ENCODE data around the gene UBE2M. TPM values are rescaled to one million over a fixed set of nuclear protein-coding genes. Genes with fewer than 3 reads are reported as not detected.
A peak's percentile ranks its signal among the peaks of the same experiment; 100 is the strongest.

Gene UBE2M
- polyA plus RNA-seq, 2 of the 4 experiments (the other 2 are of a cell fraction): 139 to 190 TPM

GRCh38 chr19:58557221-58558065 is 968 bp downstream of the UBE2M start:
- ChIA-PET POLR2A (interaction anchor here (0.6 to 2.9 kb wide), 4 partner anchors 13 to 44 kb away, joined by 3 to 37 read pairs (median 6); partner anchors contain the start of gene TRIM28), CTCF (interaction anchor here (1.0 to 1.5 kb wide), 2 partner anchors 38 kb away, joined by 3 to 18 read pairs; partner anchors contain the start of gene ZBTB45)
- Histone ChIP-seq H3K4me1 (peaks cover 42% of the 10 kb centered on the region), H3K27ac (peak overlapping the region; percentile 95 to 99), H3K9me3 (no peaks in the 10 kb centered on the region), H3K4me2 (peak overlapping the region; percentile 94), H3K4me3 (peak overlapping the region; percentile 78)
- ATAC-seq: no peak
- DNase-seq (ENCODE audit: low read depth in 1 of 2, low spot score in 1 of 2): no peak
- 30% methylated on average over 11 of the region's 12 CpGs for WGBS (ENCODE audit: missing lambda C conversion rate)
- no peak for FAIRE-seq
- TF ChIP-seq, protein P1, sequence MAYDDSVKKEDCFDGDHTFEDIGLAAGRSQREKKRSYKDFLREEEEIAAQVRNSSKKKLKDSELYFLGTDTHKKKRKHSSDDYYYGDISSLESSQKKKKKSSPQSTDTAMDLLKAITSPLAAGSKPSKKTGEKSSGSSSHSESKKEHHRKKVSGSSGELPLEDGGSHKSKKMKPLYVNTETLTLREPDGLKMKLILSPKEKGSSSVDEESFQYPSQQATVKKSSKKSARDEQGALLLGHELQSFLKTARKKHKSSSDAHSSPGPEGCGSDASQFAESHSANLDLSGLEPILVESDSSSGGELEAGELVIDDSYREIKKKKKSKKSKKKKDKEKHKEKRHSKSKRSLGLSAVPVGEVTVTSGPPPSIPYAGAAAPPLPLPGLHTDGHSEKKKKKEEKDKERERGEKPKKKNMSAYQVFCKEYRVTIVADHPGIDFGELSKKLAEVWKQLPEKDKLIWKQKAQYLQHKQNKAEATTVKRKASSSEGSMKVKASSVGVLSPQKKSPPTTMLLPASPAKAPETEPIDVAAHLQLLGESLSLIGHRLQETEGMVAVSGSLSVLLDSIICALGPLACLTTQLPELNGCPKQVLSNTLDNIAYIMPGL (CRISPR knock-in tag; IDR thresholded peaks at IDR 0.05; ENCODE audit: borderline replicate concordance): no peak
- TF ChIP-seq HOXB13 (CRISPR knock-in tag; IDR thresholded peaks at IDR 0.05; ENCODE audit: low read depth): no peak
- TF ChIP-seq ZFP36 (IDR thresholded peaks at IDR 0.05; ENCODE audit: borderline replicate concordance, partially characterized antibody): no peak
- TF ChIP-seq RFX5 (IDR thresholded peaks at IDR 0.05): no peak
- no peak for TF ChIP-seq EHF (CRISPR knock-in tag; IDR thresholded peaks at IDR 0.05)
- TF ChIP-seq MAZ (IDR thresholded peaks at IDR 0.05; ENCODE audit: borderline replicate concordance, low read depth, low read length): no peak
- TF ChIP-seq FOXS1 (CRISPR knock-in tag; IDR thresholded peaks at IDR 0.05): no peak
- TF ChIP-seq ZSCAN20 (CRISPR knock-in tag; IDR thresholded peaks at IDR 0.05): no peak
- no peak for TF ChIP-seq ATOH8 (CRISPR knock-in tag; IDR thresholded peaks at IDR 0.05; ENCODE audit: low read depth)
- TF ChIP-seq, protein P2, sequence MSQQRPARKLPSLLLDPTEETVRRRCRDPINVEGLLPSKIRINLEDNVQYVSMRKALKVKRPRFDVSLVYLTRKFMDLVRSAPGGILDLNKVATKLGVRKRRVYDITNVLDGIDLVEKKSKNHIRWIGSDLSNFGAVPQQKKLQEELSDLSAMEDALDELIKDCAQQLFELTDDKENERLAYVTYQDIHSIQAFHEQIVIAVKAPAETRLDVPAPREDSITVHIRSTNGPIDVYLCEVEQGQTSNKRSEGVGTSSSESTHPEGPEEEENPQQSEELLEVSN (IDR thresholded peaks at IDR 0.05; ENCODE audit: borderline replicate concordance, low read depth): no peak
- no peak for TF ChIP-seq KDM1A (IDR thresholded peaks at IDR 0.05; ENCODE audit: low read depth)
- no peak for TF ChIP-seq PHF8 (IDR thresholded peaks at IDR 0.05; ENCODE audit: borderline replicate concordance, low read depth)
- no peak for TF ChIP-seq KDM5A (IDR thresholded peaks at IDR 0.05)
- TF ChIP-seq PBX3 (IDR thresholded peaks at IDR 0.05): no peak
- no peak for TF ChIP-seq REST (IDR thresholded peaks at IDR 0.05)
- TF ChIP-seq RNF2 (IDR thresholded peaks at IDR 0.05; ENCODE audit: borderline replicate concordance, low read depth): no peak
- no peak for TF ChIP-seq BCL3 (IDR thresholded peaks at IDR 0.05)
